Osteoblast (primary cell): ENCODE measurements around the gene MYBPH. TPM values are rescaled to one million over a fixed set of nuclear protein-coding genes. Genes with fewer than 3 reads are reported as not detected.

Experiments
- total RNA-seq: library from RNA; depleted of rRNA; stranded (reverse); fragments of >200 nt; gene quantifications from 2 replicates; pipeline ENCODE4 v1.2.3, GENCODE V29; 2012

The MYBPH gene
- total RNA-seq, 1 donor, result under 0.01 TPM

Other genes starting within 250 kb of the MYBPH start
- 23.2 and 28.0 TPM in 2 replicates for gene KLHL12, start 248.6 kb downstream of the MYBPH start, total RNA-seq
- 91.9 and 104 TPM in 2 replicates for gene ADIPOR1, start 217.5 kb downstream of the MYBPH start, total RNA-seq
- 49.2 and 60.8 TPM in 2 replicates for gene CYB5R1, start 208.6 kb downstream of the MYBPH start, total RNA-seq
- 116 and 118 TPM in 2 replicates for gene TMEM183A, start 168.5 kb downstream of the MYBPH start, total RNA-seq
- 8.0 and 10.9 TPM in 2 replicates for gene PPFIA4, start 149.3 kb downstream of the MYBPH start, total RNA-seq
- gene MYOG, start 89.8 kb downstream of the MYBPH start, total RNA-seq, result not detected in 2 replicates
- gene ADORA1, start 48.1 kb downstream of the MYBPH start, total RNA-seq, result 4.0 and 9.1 TPM in 2 replicates
- 273 and 932 TPM in 2 replicates for gene CHI3L1, start 10.9 kb upstream of the MYBPH start, total RNA-seq
- under 0.01 TPM in 1 of 2 replicates, not detected in the other for gene CHIT1, start 53.8 kb upstream of the MYBPH start, total RNA-seq
- 14.5 and 14.7 TPM in 2 replicates for gene BTG2, start 129.7 kb upstream of the MYBPH start, total RNA-seq
- gene FMOD, start 175.3 kb upstream of the MYBPH start, total RNA-seq, result 2.9 and 5.9 TPM in 2 replicates